Globus pallidus (tissue), 1 donor: ENCODE measurements around the gene PDE6A.

Source experiments
- DNase-seq: peaks from one replicate; pipeline ENCODE4 v3.0.0-alpha.2; 2015; ENCODE audit warnings: low spot score

The PDE6A gene

DNA sequence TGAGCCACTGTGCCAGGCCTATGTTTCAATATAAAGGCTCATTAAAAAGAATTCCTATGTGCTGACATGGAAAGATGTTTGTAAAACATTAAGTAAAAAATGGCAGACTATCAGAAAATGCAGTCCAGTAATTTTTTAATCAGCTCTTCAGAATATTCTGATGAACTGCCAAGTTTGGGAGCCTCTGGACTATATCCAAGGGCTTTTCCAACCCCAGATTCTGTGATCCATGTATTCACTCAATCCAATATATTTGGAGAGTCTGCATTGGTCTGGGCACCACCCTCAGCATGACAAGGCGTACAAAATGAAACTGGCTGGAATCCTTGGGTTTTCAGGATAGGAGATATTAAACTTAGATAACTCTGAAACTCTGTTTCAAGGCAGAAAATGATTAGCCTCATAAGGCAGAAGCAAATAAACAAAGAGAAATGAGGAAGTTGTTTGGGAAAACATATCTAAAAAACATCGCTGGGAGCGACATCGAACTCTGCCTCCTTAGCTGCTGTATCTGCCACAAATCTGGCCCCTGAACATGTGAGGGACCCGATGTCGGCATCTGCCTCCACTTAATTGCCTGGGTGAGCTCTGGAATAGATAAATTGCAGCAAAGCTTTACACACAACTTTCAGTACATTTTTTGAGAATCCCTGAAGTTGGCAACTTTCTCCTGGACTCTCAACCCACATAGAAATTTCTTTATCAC, 14.4 kb downstream of the PDE6A start:
- no peak for DNase-seq

DNA sequence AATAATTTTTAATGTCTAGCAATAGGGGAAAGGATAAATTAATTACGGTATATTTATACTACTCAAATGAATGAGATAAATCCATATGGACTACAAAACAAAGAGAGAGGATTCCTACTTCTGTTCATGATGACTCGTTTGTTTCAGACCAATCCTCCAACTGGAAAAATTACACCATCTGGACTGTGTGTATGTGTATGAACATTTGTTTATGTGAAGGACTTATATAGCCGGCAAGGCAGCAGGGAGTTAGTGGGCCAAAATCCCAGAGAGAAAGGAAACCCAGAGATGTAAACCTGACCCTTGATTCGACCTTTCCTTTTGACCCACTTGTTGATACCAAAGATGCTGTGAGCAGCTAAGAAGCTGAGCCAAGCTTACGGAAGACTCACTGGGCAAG, 20.1 kb downstream of the PDE6A start:
- no peak for DNase-seq

DNA sequence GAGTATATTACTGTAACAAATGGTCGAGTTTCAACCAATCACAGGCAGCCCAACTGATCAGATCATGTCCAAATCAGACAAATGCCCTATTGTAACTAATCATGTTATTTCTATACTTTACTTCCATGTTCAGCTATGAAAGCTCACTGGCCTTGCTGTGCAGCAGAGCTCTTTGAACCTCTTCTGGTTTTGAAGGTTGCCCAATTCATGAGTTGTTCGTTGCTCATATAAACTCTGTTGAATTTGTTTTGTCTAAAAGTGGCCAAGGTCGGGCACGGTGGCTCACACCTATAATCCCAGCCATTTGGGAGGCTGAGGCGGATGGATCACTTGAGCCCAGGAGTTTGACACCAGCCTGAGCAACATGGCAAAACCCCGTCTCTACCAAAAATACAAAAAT, 21.6 kb downstream of the PDE6A start:
- DNase-seq: no peak

DNA sequence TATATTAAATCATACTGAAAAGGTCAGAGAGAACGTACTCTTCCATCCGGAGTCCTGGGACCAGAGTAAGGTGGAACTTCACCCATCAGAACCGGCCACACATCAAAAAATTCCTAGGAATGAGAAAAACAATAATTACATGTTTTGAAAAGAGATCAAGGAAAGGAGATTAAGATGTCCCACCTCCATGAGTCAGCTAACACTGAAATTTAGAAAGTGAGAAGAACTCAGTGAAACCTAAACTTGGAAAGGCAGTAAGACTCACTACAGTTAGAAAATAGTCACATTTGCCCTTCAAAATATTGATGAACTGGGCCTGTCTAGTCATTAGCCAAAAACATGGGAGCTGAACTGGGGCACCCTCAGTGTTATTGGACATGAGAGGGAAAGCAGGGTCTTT, 23.0 kb downstream of the PDE6A start:
- DNase-seq: no peak

DNA sequence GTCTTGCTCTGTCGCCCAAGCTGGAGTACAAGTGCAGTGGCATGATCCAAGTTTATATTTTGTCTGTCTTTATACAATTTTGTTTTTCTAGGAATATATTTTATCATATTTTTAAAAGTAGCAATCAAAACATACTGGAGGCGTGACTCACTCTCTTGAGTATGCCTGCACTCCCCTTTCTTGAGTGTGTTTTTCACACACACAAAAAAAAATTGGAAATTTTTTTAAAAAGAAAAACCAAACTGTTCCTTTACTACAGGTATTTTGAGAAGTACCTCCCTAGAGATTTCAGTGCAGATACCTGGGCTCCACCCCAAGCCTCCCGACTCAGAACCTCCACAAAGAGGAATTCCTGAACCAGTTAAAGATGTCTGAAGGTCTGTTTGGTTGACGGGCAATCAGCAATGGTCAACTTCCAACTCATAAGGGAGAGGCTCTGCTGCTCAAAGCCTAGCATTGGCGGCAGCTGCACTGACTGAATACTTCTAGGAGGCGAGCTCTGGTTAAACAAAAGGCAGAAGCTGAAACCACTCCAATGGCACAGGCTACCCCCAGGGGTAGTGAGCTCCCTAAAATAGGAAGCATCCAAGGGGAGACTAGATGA, 27.4 kb downstream of the PDE6A start:
- DNase-seq: no peak

DNA sequence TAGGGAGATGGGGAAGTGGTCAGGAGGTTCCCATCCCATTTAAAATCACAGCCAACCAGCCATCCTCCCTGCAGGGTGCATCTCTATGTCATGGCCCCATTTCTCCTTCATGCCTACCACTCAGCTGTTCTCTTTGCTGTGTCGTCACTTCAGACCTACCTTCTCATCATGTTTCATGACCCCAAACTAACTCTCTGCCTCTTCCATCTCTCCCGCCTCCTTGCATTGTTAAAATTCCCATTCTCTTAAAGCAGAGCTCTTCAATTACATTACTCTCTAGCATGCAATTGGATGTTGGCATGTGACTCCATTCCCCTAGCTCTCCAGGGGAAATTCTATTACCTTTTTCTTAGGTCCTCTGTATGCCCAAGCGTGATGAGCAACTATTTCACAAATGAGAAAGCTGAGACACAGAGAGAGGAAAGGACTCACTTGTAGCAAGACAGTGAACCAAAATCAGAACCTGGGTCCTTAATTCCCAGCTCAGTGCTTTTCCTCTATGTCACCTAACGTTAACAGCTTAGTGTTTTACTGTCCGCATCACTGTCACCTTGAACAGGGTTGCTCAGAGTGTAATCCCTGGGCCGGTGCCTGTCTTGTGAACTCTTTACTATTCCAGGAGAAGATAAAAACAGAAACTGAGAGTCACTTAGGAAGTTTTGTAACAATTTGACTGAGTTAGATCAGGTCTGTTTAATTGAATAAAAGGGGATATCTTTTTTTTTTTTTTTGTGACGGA, 28.1 kb downstream of the PDE6A start:
- no peak for DNase-seq

DNA sequence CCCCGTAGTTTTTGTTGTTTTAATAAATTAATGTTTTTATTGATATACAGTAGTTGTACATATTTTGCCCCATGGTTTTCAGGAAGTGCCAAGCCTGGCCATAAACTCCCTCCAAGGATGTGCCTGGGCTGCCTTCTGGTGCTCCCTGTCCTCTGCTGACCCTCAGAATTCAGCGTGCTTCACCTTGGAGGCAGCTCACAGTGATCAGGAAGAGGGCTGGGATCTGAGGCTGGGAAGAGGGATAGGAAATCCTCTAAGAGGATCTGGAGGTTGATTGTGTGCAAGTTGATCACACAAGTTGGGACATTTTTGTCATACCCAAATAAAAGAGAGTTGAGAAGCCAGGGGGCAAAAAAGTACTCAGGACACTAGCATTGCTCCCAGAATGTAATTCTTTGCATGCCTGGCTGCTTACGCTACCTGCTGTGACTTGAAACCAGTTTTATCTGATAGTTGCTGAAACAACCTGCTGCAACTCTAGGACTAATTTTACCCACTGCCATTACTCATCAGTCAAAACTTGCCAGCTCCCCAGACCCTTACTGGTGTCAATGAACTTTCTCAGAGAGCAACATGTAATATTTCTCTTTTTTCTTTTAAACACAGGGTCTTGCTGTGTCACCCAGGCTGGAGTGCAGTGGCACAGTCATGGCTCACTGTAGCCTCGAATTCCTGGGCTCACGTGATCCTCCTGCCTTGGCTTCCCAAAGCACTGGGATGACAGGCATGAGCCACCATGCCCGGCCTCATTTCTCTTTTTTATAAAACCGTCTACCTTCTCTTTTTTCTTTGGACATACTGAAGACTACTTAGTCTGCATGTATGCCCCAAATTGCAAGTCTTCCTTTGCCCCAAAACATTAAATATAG, 29.0 kb downstream of the PDE6A start:
- no peak for DNase-seq

DNA sequence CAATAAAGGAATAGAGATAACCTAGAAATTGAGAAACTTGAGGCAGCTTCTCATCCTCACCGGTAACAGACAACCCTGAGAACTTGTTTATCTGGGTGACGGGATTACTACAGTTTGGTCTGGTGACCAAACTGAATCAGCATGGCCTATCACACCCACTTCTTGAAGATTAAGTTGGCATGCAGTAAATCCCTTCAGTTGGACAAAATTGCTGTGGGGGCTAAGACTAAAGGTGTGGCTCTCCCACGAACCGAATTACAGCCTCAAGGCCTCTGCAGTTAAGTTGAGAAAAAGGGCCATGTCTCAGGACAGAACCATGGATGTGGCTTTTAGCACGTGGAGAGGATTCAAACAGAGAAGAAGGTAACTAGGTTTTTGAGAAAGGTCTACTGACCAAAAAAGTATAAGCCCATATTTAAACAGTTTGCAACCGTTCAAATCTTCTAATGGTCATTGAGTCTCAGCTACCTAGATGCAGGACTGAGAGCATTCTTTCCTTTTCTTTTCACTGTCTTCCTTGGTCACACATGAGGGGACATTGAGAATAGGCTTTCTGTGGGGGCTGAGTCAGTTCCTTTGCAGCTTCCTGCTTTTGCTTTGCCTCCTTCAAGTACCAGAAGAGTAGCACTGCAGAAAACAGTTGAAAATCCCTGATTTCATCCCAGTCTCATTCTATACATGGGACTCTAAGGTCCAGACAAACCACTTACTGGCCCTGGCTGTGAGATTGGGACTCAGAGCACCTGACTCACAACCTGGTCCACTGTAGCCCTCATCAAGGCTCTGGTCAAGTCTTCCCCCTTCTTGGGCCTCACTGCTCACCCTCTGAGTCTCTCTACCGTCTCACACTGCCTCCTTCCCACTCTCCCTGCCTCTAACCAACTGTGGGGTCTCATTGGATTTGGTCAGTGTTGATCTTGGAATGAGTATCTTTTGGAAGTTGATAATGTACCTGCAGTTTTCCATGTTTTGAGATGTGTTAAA, 30.9 kb downstream of the PDE6A start:
- DNase-seq: no peak

DNA sequence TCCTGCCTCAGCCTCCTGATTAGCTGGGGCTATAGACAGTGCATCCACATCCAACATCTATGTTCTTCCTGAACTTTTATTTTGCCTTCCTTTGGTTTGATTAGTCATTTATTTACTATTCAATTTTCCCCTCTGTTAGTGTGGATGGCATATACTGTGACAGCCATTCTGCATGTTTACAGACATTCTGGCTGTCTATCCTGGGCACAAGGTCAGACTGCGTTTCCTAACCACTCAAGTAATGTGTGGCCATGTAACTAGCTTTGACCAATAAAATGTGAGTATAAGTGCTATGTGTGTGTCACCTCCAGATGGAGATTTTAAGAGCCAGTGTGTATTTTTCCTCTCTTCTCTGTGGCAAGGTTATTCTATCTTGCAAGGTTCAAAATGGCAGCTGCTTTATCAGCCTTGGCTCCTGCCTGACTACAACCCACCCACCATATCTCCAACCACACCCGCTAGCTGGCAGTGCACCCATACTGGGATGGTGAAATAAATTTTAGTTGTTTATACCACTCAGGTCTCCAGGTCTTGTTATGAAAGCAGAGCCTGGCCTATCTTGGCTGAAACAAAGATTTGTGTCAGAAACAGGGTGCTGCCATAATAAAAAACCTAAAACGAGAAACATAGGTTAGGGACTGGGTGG, 32.2 kb downstream of the PDE6A start:
- DNase-seq: no peak

DNA sequence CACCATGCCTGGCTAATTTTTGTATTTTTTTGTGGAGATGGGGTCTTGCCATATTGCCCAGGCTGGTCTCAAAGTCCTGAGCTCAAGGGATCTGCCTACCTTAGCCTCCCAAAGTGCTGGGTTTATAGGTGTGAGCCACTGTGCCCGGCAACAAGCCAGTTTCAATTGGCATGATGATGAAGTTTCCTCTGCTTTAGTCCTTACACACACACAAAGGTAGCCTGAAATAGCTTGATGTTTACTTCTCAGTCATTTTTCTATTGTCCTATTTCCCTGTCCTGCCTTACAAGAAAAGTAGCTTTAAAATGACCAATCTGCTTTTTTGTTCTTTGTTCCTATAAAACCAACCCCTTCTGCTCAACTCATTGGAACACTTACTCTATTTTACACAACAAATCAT, 33.6 kb downstream of the PDE6A start:
- DNase-seq: no peak

DNA sequence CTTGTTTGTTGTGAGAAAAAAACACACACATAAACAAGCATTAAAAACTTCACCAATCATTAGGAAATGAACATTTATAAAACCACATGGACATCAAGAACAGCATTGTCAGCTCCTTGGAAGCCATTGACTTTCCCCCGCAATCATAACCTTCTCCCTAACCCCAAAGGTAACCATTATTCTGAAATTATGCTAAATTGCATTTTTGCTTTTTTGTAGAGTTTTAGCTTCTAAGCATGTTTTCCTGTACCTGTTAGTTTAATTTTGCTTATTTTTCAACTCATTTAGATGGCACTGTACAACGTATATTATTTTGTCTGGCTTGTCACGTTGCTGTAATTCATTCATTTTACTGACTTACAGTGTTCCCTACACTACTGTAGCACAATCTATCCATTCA, 36.8 kb downstream of the PDE6A start:
- DNase-seq: no peak

DNA sequence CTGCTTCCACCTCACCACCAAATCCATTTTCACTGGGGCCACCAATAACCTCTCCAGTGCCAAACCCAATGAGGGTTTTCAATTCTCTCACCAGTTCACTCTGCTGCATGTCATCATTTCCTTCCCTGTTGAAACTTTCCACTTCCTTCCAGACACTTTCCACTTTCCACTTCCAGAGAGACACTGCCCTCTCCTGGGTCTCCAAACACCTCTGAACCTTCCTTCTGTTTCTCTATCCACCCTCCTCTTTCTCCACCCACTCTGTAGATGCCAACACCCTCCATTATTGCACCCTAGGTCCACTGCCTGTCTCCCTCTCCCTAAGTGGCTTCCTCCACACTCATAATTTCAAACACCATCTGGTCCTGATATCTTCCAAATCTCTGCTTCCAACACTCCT, 39.6 kb downstream of the PDE6A start:
- DNase-seq: no peak

DNA sequence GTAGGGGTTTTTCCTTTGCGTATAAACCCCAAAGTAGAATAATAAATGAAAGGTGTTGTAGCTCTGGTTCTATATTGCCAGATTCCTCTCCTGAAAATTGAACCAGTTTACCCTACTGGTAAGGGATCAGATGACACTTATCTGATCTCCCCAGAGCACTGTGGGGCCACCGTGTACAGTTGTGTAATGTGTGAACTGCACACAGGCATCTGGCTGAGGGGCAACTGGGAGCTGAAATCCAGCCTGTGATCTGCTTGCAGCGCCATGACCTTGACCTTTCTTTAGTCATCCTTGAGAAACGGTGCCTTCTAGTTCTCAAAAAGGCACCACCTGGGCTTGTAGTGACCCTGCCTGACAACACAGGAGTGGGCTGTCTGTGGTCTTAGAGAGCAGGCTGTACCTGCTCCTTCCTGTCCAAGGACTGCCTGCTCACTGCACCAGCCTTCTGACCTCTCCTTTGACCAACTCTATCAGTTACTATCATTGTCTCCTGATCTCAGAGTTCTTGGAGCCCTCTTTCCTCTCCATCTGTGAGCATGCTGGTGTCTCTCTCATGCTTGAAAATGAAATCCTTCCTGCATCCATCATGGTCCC, 40.2 kb downstream of the PDE6A start:
- no peak for DNase-seq

DNA sequence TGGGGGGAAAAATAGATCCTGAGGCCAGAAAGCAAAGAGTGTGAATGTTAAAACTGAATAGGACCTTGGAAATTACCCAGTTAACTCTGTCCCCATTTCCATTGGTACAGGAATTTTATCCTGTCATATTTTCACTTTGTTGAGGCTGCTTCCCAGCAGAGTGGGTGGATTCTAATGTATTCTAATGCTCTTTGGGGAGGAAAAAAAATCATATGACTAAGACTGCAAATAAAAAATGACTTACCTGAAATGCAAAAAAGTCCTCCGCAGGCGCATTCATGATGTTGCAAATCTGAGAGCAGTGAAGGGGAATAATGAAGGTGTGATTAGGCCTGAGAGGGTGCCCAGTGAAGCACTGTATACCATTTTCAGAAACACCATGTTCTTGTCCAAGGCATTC, 41.2 kb downstream of the PDE6A start:
- no peak for DNase-seq

DNA sequence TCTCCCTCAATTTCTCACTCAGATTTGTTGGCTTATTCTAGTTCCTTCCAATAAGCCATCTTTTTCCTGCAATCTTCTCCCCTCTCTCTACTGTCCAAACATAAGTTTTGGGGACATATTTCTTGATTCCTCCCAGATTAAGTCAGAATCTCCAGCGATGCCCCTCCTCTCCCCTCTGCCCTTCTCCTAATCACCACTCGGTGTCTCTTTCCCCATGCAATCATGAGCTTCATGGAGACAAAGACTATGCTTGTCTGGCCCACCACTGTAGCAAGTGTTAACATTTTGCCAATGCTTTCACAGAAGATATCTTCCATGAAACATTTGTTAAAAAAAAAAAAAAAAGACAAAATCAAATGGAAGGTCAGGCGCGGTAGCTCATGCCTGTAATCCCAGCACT, 42.4 kb downstream of the PDE6A start:
- DNase-seq: no peak

DNA sequence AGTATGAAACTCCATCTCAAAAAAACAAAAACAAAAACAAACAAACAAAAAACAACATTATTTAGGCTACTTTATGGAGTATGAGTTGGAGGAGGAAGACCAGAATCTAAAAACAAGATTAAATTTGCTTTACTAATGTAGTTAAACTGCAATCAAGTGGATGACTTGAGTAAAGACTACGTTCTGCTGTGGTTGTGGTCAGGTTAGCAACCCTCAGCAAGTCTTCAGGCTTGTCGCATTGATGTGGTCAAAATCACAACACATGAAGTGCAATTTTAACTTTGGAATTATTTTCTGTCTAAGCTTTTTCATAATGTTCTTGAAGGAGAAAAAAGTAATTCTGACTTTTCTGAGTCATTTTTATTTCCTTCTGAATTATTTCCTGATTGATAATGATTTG, 43.1 kb downstream of the PDE6A start:
- DNase-seq: no peak

DNA sequence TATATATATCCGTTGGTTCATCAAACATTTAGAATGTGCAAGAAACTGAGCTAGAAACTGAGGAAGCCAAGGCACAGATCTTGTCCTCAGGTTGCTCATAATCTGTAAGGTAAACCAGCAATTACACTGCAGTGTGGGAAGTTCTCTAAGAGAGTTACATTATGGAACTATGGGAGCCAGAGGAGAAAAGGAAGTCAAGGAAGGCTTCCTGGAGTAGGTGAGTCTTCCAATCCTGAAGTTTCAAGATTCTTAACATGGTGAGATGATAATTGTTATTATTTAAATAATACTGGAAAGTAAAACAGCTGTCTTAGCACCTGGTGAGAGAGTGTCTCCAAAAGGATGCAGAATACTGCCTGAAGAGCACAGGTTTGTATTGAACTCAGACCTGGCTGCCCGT, 44.2 kb downstream of the PDE6A start:
- DNase-seq: no peak

DNA sequence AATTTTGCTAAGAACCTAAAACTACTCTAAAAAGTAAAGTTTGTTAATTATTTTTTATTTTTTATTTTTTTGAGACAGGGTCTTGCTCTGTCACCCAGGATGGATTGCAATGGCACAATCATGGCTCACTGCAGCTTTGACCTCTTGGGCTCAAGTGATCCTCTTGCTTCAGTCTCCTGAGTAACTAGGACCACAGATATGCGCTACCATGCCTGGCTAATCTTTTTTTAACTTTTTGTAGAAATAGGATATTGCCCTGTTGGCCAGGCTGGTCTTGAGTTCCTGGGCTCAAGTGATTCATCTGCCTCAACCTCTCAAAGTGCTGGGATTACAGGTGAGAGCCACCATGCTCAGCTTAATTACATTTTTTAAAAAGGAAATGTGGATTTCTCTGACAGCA, 45.8 kb downstream of the PDE6A start:
- DNase-seq: no peak

DNA sequence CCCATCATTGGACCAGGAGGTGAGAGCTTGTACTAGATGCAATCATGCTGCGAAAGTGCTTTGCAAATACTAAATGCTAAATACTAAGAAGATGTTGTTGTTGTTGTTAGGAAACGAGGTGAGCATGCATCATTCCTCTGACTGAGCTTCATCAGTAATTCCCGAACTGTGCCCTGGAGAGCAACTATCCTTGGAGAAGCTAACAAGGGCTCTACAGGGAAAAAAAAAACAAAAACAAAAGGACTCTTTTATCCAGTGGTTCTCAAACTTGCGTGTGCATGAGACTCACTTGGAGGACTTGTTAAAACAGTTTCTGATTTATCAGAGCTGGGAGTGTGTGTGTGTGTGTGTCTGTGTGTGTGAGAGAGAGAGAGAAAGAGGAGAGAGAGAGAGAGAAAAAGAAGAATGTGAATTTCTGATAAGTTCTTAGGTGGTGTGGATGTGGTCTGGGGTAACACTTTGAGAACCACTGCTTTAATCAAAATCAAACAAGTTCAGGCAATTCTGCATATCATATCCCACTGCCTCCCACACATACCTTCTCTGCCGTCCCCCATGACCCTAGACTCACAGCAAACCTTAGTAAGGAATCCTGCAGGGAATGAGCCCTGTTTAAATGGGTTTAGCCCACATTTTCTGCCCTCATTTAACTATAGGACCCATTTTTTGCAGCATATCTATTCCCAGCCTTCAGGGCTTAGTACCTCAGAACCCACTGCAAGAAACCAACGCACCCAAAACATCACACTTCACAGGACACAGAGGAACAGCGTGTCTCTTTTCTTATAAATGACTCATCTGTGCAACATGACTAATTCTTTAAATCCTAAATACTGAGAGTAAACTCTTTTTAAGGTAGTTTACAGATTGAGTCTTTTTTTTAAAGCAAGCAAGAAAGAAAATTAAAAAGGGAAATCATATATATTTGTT, 48.9 kb downstream of the PDE6A start:
- no peak for DNase-seq
